ENCODE measurements around the gene NPTN.

GRCh38 chr15:73679964-73680363 is 46.8 kb upstream of the NPTN start:
- TF ChIP-seq RFX5 (IDR thresholded peaks at IDR 0.05) (no peak), PHF8 (IDR thresholded peaks at IDR 0.05; ENCODE audit: borderline replicate concordance, low read depth) (no peak), CTCF (IDR thresholded peaks at IDR 0.05) (no peak), CHD4 (IDR thresholded peaks at IDR 0.05; ENCODE audit: borderline replicate concordance) (no peak), POLR2A (IDR thresholded peaks at IDR 0.05; ENCODE audit: low read length) (no peak), MAX (IDR thresholded peaks at IDR 0.05) (no peak), RAD21 (conservative IDR thresholded peaks at IDR 0.05 in 1 of 2, IDR thresholded peaks at IDR 0.05 in 1 of 2) (no peak), SMC3 (IDR thresholded peaks at IDR 0.05) (no peak), RNF2 (IDR thresholded peaks at IDR 0.05; ENCODE audit: borderline replicate concordance, low read depth) (no peak), EP300 (IDR thresholded peaks at IDR 0.05) (no peak), CEBPB (IDR thresholded peaks at IDR 0.05) (no peak), KDM5A (IDR thresholded peaks at IDR 0.05) (no peak)

All from A549 (cell line).